Esophagus muscularis mucosa (tissue), 4 donors: ENCODE results near the gene LRRFIP2. TPM values are rescaled to one million over a fixed set of nuclear protein-coding genes. Genes with fewer than 3 reads are reported as not detected.

Experiments
- DNase-seq: peaks from one replicate; pipeline ENCODE4 v3.0.0-alpha.2; 2017; ENCODE audit errors: extremely low spot score
- H3K27ac ChIP-seq, 4 donors: fragments of 200-600 bp; sonication (generic); replicated peaks in 1 of 4; 1 replicate in 3 of 4; 2 replicates in 1 of 4; pipeline ENCODE4 v1.5.1; 2016 to 2019; ENCODE audit warnings: mild to moderate bottlenecking in 1 of 4
- H3K27me3 ChIP-seq, 4 donors: fragments of 200-600 bp; sonication (generic); one replicate each; pipeline versions ENCODE4 v1.5.1 to v1.6.0; 2016 to 2019
- H3K36me3 ChIP-seq, 4 donors: fragments of 200-600 bp; sonication (generic); one replicate each; pipeline ENCODE4 v1.5.1; 2016 to 2019
- H3K4me1 ChIP-seq, 4 donors: fragments of 200-600 bp; sonication (generic); one replicate each; pipeline ENCODE4 v1.5.1; 2016 to 2019
- H3K4me3 ChIP-seq, 4 donors: fragments of 200-600 bp; sonication (generic); 1 replicate in 2 of 4; 2 replicates in 2 of 4; pipeline ENCODE4 v1.5.1; 2016 to 2019; ENCODE audit warnings: mild to moderate bottlenecking in 4 of 4, moderate library complexity in 1 of 4
- H3K9me3 ChIP-seq, 4 donors: fragments of 200-600 bp; sonication (generic); 1 replicate in 3 of 4; 2 replicates in 1 of 4; pipeline ENCODE4 v1.5.1; 2016 to 2019
- CTCF ChIP-seq, 3 experiments: fragments of 200-600 bp in 2 of 3; fragments of 450-650 bp in 1 of 3; sonication (generic) in 2 of 3; IDR thresholded peaks; one replicate each; pipeline ENCODE4 v1.5.1; 2017 to 2019; ENCODE audit warnings: antibody characterized with exemption in 3 of 3, mild to moderate bottlenecking in 2 of 3, moderate library complexity in 1 of 3
- EP300 ChIP-seq: sonication (generic); formaldehyde crosslinking; IDR thresholded peaks from one replicate; pipeline ENCODE4 v1.6.1; 2017; ENCODE audit warnings: antibody characterized with exemption
- POLR2A ChIP-seq: fragments of 450-650 bp; IDR thresholded peaks from one replicate; pipeline ENCODE4 v1.6.1; 2017; ENCODE audit warnings: antibody characterized with exemption, moderate library complexity, mild to moderate bottlenecking, low read depth
- POLR2AphosphoS5 ChIP-seq, 2 donors: sonication (generic); formaldehyde crosslinking; IDR thresholded peaks; one replicate each; pipeline ENCODE4 v1.6.1; 2017; ENCODE audit warnings: antibody characterized with exemption in 2 of 2
- WGBS: methylation state at CpG from one replicate; pipeline ENCODE4 v1.1.5; 2018; 5-methylcytosine and 5-hydroxymethylcytosine counted together
- intact Hi-C: fragments of 100-400 bp; cut with DNase I; formaldehyde crosslinking; loops from one replicate; pipeline ENCODE4 v1.15.1; 2023
- total RNA-seq, 4 donors: library from RNA; depleted of rRNA; stranded (reverse); fragments of >200 nt; gene quantifications; one replicate each; pipeline versions ENCODE4 v1.1.0 to v1.2.1, GENCODE V29; 2016

LRRFIP2 gene
- total RNA-seq, 4 donors from 2014 or later, result 76.9 to 104 (median 93.4) TPM

- TF ChIP-seq POLR2A, result no peak
- TF ChIP-seq CTCF (IDR thresholded peaks at IDR 0.05), result no peak
- no peak for TF ChIP-seq EP300
- no peak for TF ChIP-seq POLR2AphosphoS5 (IDR thresholded peaks at IDR 0.05)
- no peaks in the 10 kb centered on the region for H3K27me3 ChIP-seq
- 86% methylated on average over 6 of the region's 6 CpGs for WGBS
- no peak overlapping the region for H3K27ac ChIP-seq
- no peak overlapping the region for H3K4me3 ChIP-seq
- H3K4me1 ChIP-seq, result peaks cover 0 to 15% (median 10%) of the 10 kb centered on the region in 4 donors
- H3K9me3 ChIP-seq, result no peaks in the 10 kb centered on the region
- DNase-seq, result no peak
- peaks cover 0 to 53% (median 27%) of the 10 kb centered on the region in 4 donors for H3K36me3 ChIP-seq
- intact Hi-C loops, result no loop called here
Observed at GRCh38 chr3:37086918-37087317, 87.5 kb downstream of the LRRFIP2 start.

GRCh38 chr3:37082317-37082716, 92.1 kb downstream of the LRRFIP2 start:
- H3K4me3 ChIP-seq, result no peak overlapping the region
- no peak for DNase-seq
- peak overlapping the region in 1 of 4 donors; percentile 16 for H3K27ac ChIP-seq
- H3K9me3 ChIP-seq, result no peaks in the 10 kb centered on the region
- TF ChIP-seq POLR2A (no peak), CTCF (IDR thresholded peaks at IDR 0.05) (no peak), EP300 (no peak), POLR2AphosphoS5 (IDR thresholded peaks at IDR 0.05) (no peak)
- H3K4me1 ChIP-seq, result peaks cover 0 to 25% (median 16%) of the 10 kb centered on the region in 4 donors
- peaks cover 0 to 58% (median 23%) of the 10 kb centered on the region in 4 donors for H3K36me3 ChIP-seq
- intact Hi-C loops, result no loop called here
- H3K27me3 ChIP-seq, result no peaks in the 10 kb centered on the region
- 92% methylated on average over 3 of the region's 3 CpGs for WGBS

- Histone ChIP-seq H3K4me3 (no peak overlapping the region), H3K27ac (no peak overlapping the region), H3K27me3 (no peaks in the 10 kb centered on the region), H3K9me3 (no peaks in the 10 kb centered on the region), H3K4me1 (peaks cover 0 to 35% (median 33%) of the 10 kb centered on the region in 4 donors), H3K36me3 (peaks cover 0 to 59% (median 25%) of the 10 kb centered on the region in 4 donors)
- intact Hi-C loops, result no loop called here
- 100% methylated on average over 1 of the region's 1 CpG for WGBS
- no peak for DNase-seq
- no peak for TF ChIP-seq CTCF (IDR thresholded peaks at IDR 0.05)
- no peak for TF ChIP-seq POLR2A
Observed at GRCh38 chr3:37075955-37076354, 98.4 kb downstream of the LRRFIP2 start.

- Histone ChIP-seq H3K4me3 (no peak overlapping the region), H3K27me3 (no peaks in the 10 kb centered on the region), H3K36me3 (peaks cover 0 to 57% (median 22%) of the 10 kb centered on the region in 4 donors), H3K9me3 (no peaks in the 10 kb centered on the region), H3K27ac (peak overlapping the region in 3 of 4 donors; percentile 22 to 55 (median 36)), H3K4me1 (peaks cover 0 to 34% (median 31%) of the 10 kb centered on the region in 4 donors)
- TF ChIP-seq POLR2AphosphoS5 (IDR thresholded peaks at IDR 0.05), result no peak
- DNase-seq, result no peak
- intact Hi-C loops, result no loop called here
- 62% methylated on average over 3 of the region's 3 CpGs for whole genome bisulfite sequencing
Observed at GRCh38 chr3:37074178-37074577, 100.2 kb downstream of the LRRFIP2 start.

- WGBS, result 7% methylated on average over 2 of the region's 2 CpGs
- Histone ChIP-seq H3K27me3 (no peaks in the 10 kb centered on the region), H3K9me3 (no peaks in the 10 kb centered on the region), H3K4me1 (peaks cover 0 to 34% (median 31%) of the 10 kb centered on the region in 4 donors), H3K27ac (peak overlapping the region; percentile 10 to 35 (median 21)), H3K36me3 (peaks cover 0 to 56% (median 26%) of the 10 kb centered on the region in 4 donors), H3K4me3 (no peak overlapping the region)
- DNase-seq, result no peak
- intact Hi-C loops, result no loop called here
- TF ChIP-seq POLR2AphosphoS5 (IDR thresholded peaks at IDR 0.05) (no peak), EP300 (no peak), CTCF (IDR thresholded peaks at IDR 0.05) (no peak), POLR2A (no peak)
Observed at GRCh38 chr3:37072892-37073291, 101.5 kb downstream of the LRRFIP2 start.
